ENCODE results near the gene MBNL1. TPM values are rescaled to one million over a fixed set of nuclear protein-coding genes. Genes with fewer than 3 reads are reported as not detected.

The MBNL1 gene
- total and polyA plus RNA-seq, 2 donors (not counting 3 experiments of a cell fraction or from before 2014, with no cell fraction given): 179 to 362 TPM

GRCh38 chr3:152457500-152458375 is 189.0 kb downstream of the MBNL1 start:
- Histone ChIP-seq H3K27me3 (ENCODE audit: control insufficient read depth in 2 of 2, insufficient read depth in 2 of 2, low read length in 2 of 2) (no peaks in the 10 kb centered on the region), H3K9me3 (replicated peaks; ENCODE audit: control insufficient read depth, insufficient read depth, low read length) (no peaks in the 10 kb centered on the region), H3K27ac (ENCODE audit: insufficient read depth, low read depth, low read length) (no peak overlapping the region), H3K4me2 (ENCODE audit: insufficient read depth, low read length) (no peak overlapping the region), H2AFZ (ENCODE audit: low read depth, low read length) (no peak overlapping the region), H3K9ac (replicated peaks; ENCODE audit: extremely low read depth, insufficient read depth, low read length) (no peak overlapping the region), H3K36me3 (ENCODE audit: control insufficient read depth in 2 of 2, extremely low read depth in 1 of 2, insufficient read depth in 2 of 2, low read length in 2 of 2) (peaks cover 13 to 38% of the 10 kb centered on the region in 2 experiments), H3K79me2 (ENCODE audit: control insufficient read depth, insufficient read depth, low read length) (peaks cover 31% of the 10 kb centered on the region), H3K4me3 (replicated peaks in 1 of 3; ENCODE audit: insufficient read depth in 1 of 3, low read depth in 1 of 3, low read length in 3 of 3) (no peak overlapping the region), H3K9me1 (replicated peaks; ENCODE audit: control insufficient read depth, extremely low read depth, insufficient read depth, low read length) (peaks cover 4% of the 10 kb centered on the region), H3K4me1 (ENCODE audit: control insufficient read depth, extremely low read depth, insufficient read depth, low read length) (no peaks in the 10 kb centered on the region), H4K20me1 (replicated peaks; ENCODE audit: control insufficient read depth, extremely low read depth, insufficient read depth, low read length) (peaks cover 4% of the 10 kb centered on the region)
- ChIA-PET POLR2A (no interaction called here), CTCF (interaction anchor here (0.9 to 2.5 kb wide), 4 partner anchors 9 to 67 kb away, joined by 3 to 9 read pairs (median 6); no protein-coding TSS in a partner anchor)
- FAIRE-seq: no peak
- BruUV-seq (replicated peaks): no TSS peak
- intact Hi-C loops (cut with micrococcal nuclease) (no loop called here), dilution Hi-C loops (cut with MboI; ENCODE audit: extremely low pct_ligation_motif_present, low sequenced_read_pairs) (no loop called here)
- TF ChIP-seq POLR2AphosphoS5 (IDR thresholded peaks at IDR 0.05; ENCODE audit: insufficient read depth, low read depth, low read length): no peak
- TF ChIP-seq MYC (IDR thresholded peaks at IDR 0.05; ENCODE audit: low read depth, low read length): no peak
- TF ChIP-seq POLR2A (IDR thresholded peaks at IDR 0.05; ENCODE audit: low read depth, low read length): no peak
- no peak for TF ChIP-seq EZH2 (IDR thresholded peaks at IDR 0.05; ENCODE audit: borderline replicate concordance, low read depth, low read length, severe bottlenecking)
- no peak for TF ChIP-seq MAX (IDR thresholded peaks at IDR 0.05; ENCODE audit: insufficient read depth, insufficient read length)
- no peak for TF ChIP-seq GATA2 (IDR thresholded peaks at IDR 0.05; ENCODE audit: insufficient read depth, insufficient read length, low read depth, low read length)
- no peak for TF ChIP-seq CTCF (IDR thresholded peaks at IDR 0.05; ENCODE audit: extremely low read depth in 1 of 2, insufficient read depth in 1 of 2, low read depth in 1 of 2, low read length in 2 of 2)
- no peak for TF ChIP-seq FOS (IDR thresholded peaks at IDR 0.05; ENCODE audit: borderline replicate concordance, insufficient read depth, low read length)
- TF ChIP-seq JUN (IDR thresholded peaks at IDR 0.05; ENCODE audit: borderline replicate concordance, insufficient read depth, insufficient read length, low read depth): no peak
- DNase-seq (ENCODE audit: low read depth, low spot score): no peak
